ENCODE results near the gene KRT33A.

KRT33A gene

GRCh38 chr17:41318231-41318630, 32.4 kb downstream of the KRT33A start:
- Histone ChIP-seq H3K27me3 (no peaks in the 10 kb centered on the region), H3K27ac (no peak overlapping the region), H3K36me3 (no peaks in the 10 kb centered on the region), H3K9me3 (no peaks in the 10 kb centered on the region), H3K4me1 (ENCODE audit: control insufficient read depth in 1 of 2, insufficient read depth in 1 of 2, low read depth in 1 of 2, low read length in 1 of 2) (no peaks in the 10 kb centered on the region), H3K4me3 (ENCODE audit: low read depth in 1 of 2, low read length in 1 of 2) (no peak overlapping the region)
- no peak for TF ChIP-seq CTCF (IDR thresholded peaks at IDR 0.05)

- Histone ChIP-seq H3K4me3 (ENCODE audit: low read depth in 1 of 2, low read length in 1 of 2) (no peak overlapping the region), H3K9me3 (no peaks in the 10 kb centered on the region), H3K27me3 (no peaks in the 10 kb centered on the region), H3K36me3 (no peaks in the 10 kb centered on the region), H3K27ac (no peak overlapping the region), H3K4me1 (ENCODE audit: control insufficient read depth in 1 of 2, insufficient read depth in 1 of 2, low read depth in 1 of 2, low read length in 1 of 2) (no peaks in the 10 kb centered on the region)
- TF ChIP-seq CTCF (IDR thresholded peaks at IDR 0.05): no peak
Observed at GRCh38 chr17:41315814-41316445, 34.7 kb downstream of the KRT33A start.

- TF ChIP-seq CTCF (IDR thresholded peaks at IDR 0.05): no peak
Observed at GRCh38 chr17:41315204-41315794, 35.3 kb downstream of the KRT33A start, which contains the start of gene KRTAP17-1. TSS of gene KRTAP17-1 (minus strand) at chr17:41315710. CDS start at chr17:41315650, 60 bp downstream.

GRCh38 chr17:41311111-41311510, 39.5 kb downstream of the KRT33A start:
- no peak overlapping the region for H3K27ac ChIP-seq
- H3K9me3 ChIP-seq: no peaks in the 10 kb centered on the region
- no peaks in the 10 kb centered on the region for H3K27me3 ChIP-seq
- no peak for TF ChIP-seq CTCF (IDR thresholded peaks at IDR 0.05)
- peaks cover 32 to 33% of the 10 kb centered on the region in 2 experiments for H3K4me1 ChIP-seq (ENCODE audit: control insufficient read depth in 1 of 2, insufficient read depth in 1 of 2, low read depth in 1 of 2, low read length in 1 of 2)
- no peaks in the 10 kb centered on the region for H3K36me3 ChIP-seq
- no peak overlapping the region for H3K4me3 ChIP-seq (ENCODE audit: low read depth in 1 of 2, low read length in 1 of 2)

More at GRCh38 chr17:41315204-41315794, 35.3 kb downstream of the KRT33A start, which contains the start of gene KRTAP17-1:
- Histone ChIP-seq H3K4me3 (ENCODE audit: low read depth in 1 of 2, low read length in 1 of 2) (no peak within 1 kb of the TSS), H3K9me3 (no peaks in the 10 kb centered on the region), H3K36me3 (no peaks in the 10 kb centered on the region), H3K4me1 (ENCODE audit: control insufficient read depth in 1 of 2, insufficient read depth in 1 of 2, low read depth in 1 of 2, low read length in 1 of 2) (no peaks in the 10 kb centered on the region), H3K27me3 (no peaks in the 10 kb centered on the region), H3K27ac (no peak within 1 kb of the TSS)

GRCh38 chr17:41308918-41309359, 41.7 kb downstream of the KRT33A start, which contains the start of gene KRTAP16-1:
TSS of gene KRTAP16-1 (minus strand) at chr17:41309309. CDS start at chr17:41309253, 56 bp downstream.
- Histone ChIP-seq H3K27ac (peak within 1 kb of the TSS; percentile 91), H3K9me3 (no peaks in the 10 kb centered on the region)

More at GRCh38 chr17:41308918-41309359, 41.7 kb downstream of the KRT33A start, which contains the start of gene KRTAP16-1:
- Histone ChIP-seq H3K36me3 (no peaks in the 10 kb centered on the region), H3K4me3 (ENCODE audit: low read depth in 1 of 2, low read length in 1 of 2) (peak within 1 kb of the TSS; percentile 68 to 69), H3K4me1 (ENCODE audit: control insufficient read depth in 1 of 2, insufficient read depth in 1 of 2, low read depth in 1 of 2, low read length in 1 of 2) (peaks cover 32 to 33% of the 10 kb centered on the region in 2 experiments), H3K27me3 (no peaks in the 10 kb centered on the region)
- TF ChIP-seq CTCF (IDR thresholded peaks at IDR 0.05): no peak

All from neutrophil (primary cell).